Measurements from ENCODE around the gene UROC1. TPM values are rescaled to one million over a fixed set of nuclear protein-coding genes. Genes with fewer than 3 reads are reported as not detected.
A peak's percentile ranks its signal among the peaks of the same experiment; 100 is the strongest.
"Not testable (repeated sequence)": the region's sequence is repeated elsewhere in the genome, so short reads cannot be mapped to it uniquely, and the experiment has no call there.

Gene UROC1
- total RNA-seq, 2 donors from 2014 or later, result not detected

- H3K27me3 ChIP-seq, result no peaks in the 10 kb centered on the region
- ATAC-seq (no peak), DNase-seq (peak in 2 of 4 donors; percentile 3 to 10)
- H3K9me3 ChIP-seq, result no peaks in the 10 kb centered on the region
- no peaks in the 10 kb centered on the region for H3K36me3 ChIP-seq (replicated peaks in 1 of 2; ENCODE audit: insufficient read depth in 1 of 2, low read depth in 2 of 2)
- no peak overlapping the region for H3K27ac ChIP-seq
- H3K4me1 ChIP-seq, result no peaks in the 10 kb centered on the region
- intact Hi-C loops (cut with DNase I), result no loop called here
- no peak for TF ChIP-seq POLR2A (IDR thresholded peaks at IDR 0.05)
- TF ChIP-seq, protein P1, sequence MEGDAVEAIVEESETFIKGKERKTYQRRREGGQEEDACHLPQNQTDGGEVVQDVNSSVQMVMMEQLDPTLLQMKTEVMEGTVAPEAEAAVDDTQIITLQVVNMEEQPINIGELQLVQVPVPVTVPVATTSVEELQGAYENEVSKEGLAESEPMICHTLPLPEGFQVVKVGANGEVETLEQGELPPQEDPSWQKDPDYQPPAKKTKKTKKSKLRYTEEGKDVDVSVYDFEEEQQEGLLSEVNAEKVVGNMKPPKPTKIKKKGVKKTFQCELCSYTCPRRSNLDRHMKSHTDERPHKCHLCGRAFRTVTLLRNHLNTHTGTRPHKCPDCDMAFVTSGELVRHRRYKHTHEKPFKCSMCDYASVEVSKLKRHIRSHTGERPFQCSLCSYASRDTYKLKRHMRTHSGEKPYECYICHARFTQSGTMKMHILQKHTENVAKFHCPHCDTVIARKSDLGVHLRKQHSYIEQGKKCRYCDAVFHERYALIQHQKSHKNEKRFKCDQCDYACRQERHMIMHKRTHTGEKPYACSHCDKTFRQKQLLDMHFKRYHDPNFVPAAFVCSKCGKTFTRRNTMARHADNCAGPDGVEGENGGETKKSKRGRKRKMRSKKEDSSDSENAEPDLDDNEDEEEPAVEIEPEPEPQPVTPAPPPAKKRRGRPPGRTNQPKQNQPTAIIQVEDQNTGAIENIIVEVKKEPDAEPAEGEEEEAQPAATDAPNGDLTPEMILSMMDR (IDR thresholded peaks at IDR 0.05), result no peak
- 80 to 92% methylated on average over 7 to 10 of the region's 10 CpGs for WGBS, 2 donors
- no peak overlapping the region for H3K4me3 ChIP-seq
Observed at GRCh38 chr3:126537730-126538281, 20.2 kb upstream of the UROC1 start.

DNA sequence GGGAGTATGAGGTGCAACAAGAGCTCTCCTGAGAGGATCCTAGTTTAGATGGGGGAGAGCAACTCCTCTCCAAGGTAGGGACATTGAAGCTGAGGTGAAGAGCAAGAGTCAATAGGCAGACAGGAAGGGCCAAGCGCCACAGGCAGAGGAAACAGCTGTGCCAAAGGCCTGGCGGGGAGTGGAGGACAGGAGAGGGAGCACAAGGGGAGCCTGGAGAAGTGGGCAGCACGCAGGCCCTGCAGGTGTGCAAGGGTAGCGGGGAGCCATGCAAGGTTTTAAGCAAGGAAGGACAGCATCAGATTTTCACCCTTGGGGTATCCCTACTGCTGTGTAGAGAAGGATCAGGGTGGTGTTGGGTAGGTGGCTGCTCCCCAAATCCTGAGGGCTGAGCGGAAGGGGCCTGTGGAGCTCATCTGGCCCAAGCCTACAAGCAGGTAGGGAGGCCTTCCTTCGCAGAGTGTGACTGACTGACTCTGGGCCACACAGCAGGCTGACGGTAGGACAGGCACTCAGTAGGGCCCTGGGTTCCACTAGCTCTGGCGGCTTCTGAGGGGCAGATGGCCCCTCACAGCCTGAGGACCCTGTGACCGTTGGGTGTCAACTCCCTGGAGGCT, 19.6 kb upstream of the UROC1 start:
- Histone ChIP-seq H3K4me1 (no peaks in the 10 kb centered on the region), H3K27me3 (no peaks in the 10 kb centered on the region), H3K27ac (no peak overlapping the region), H3K9me3 (no peaks in the 10 kb centered on the region), H3K36me3 (replicated peaks in 1 of 2; ENCODE audit: insufficient read depth in 1 of 2, low read depth in 2 of 2) (no peaks in the 10 kb centered on the region), H3K4me3 (no peak overlapping the region)
- intact Hi-C loops (cut with DNase I), result no loop called here
- WGBS, 2 donors, result 78 to 91% methylated on average over 5 to 9 of the region's 9 CpGs
- no peak for TF ChIP-seq POLR2A (IDR thresholded peaks at IDR 0.05)
- TF ChIP-seq, protein P1 (IDR thresholded peaks at IDR 0.05), result no peak
- ATAC-seq (no peak), DNase-seq (peak in 1 of 4 donors; percentile 5)

GRCh38 chr3:126536126-126536525, 18.6 kb upstream of the UROC1 start:
- H3K36me3 ChIP-seq (replicated peaks in 1 of 2; ENCODE audit: insufficient read depth in 1 of 2, low read depth in 2 of 2), result no peaks in the 10 kb centered on the region
- DNase-seq (peak in 1 of 4 donors; percentile 3), ATAC-seq (no peak)
- no peaks in the 10 kb centered on the region for H3K9me3 ChIP-seq
- no peaks in the 10 kb centered on the region for H3K4me1 ChIP-seq
- H3K27ac ChIP-seq, result no peak overlapping the region
- H3K27me3 ChIP-seq, result no peaks in the 10 kb centered on the region
- H3K4me3 ChIP-seq, result no peak overlapping the region
- no peak for TF ChIP-seq POLR2A (IDR thresholded peaks at IDR 0.05)
- TF ChIP-seq, protein P1 (IDR thresholded peaks at IDR 0.05), result no peak
- intact Hi-C loops (cut with DNase I), result no loop called here
- 65 to 71% methylated on average over 3 of the region's 3 CpGs for whole genome bisulfite sequencing, 2 donors

DNA sequence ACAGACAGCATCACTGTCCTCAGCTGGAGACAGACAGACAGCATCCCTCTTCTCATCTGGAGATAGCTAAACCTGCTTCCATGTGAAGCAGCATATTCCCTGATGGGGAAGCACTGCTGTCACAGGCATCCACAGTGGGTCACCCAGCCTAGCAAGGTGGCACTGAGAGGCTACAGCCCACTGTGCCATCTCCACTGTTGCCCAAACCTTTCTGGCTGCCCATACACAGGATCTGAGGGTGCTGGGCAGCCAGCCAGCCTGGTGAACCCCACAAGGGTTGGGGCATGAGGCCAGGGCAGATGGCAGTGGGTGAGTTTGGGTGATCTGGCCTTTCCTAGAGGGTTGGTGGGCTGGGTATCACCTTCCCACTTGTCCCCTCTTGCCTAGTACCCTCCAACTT, 18.1 kb upstream of the UROC1 start:
- ATAC-seq, result no peak
- Histone ChIP-seq H3K27me3 (no peaks in the 10 kb centered on the region), H3K4me1 (no peaks in the 10 kb centered on the region), H3K36me3 (replicated peaks in 1 of 2; ENCODE audit: insufficient read depth in 1 of 2, low read depth in 2 of 2) (no peaks in the 10 kb centered on the region), H3K27ac (no peak overlapping the region), H3K4me3 (no peak overlapping the region), H3K9me3 (no peaks in the 10 kb centered on the region)
- TF ChIP-seq, protein P1 (IDR thresholded peaks at IDR 0.05), result no peak
- TF ChIP-seq POLR2A (IDR thresholded peaks at IDR 0.05), result no peak
- intact Hi-C loops (cut with DNase I), result no loop called here
- peak in 1 of 4 donors; percentile 6 for DNase-seq

GRCh38 chr3:126534716-126535115, 17.1 kb upstream of the UROC1 start:
- not testable (repeated sequence) for H3K27ac ChIP-seq, ATAC-seq

More at GRCh38 chr3:126534716-126535115, 17.1 kb upstream of the UROC1 start:
- H3K9me3 ChIP-seq; H3K4me1 ChIP-seq; DNase-seq; H3K27me3 ChIP-seq; intact Hi-C loops (cut with DNase I); H3K4me3 ChIP-seq; H3K36me3 ChIP-seq (replicated peaks in 1 of 2; ENCODE audit: insufficient read depth in 1 of 2, low read depth in 2 of 2): not testable (repeated sequence)
- WGBS, 2 donors, result 74 to 75% methylated on average over 2 to 5 of the region's 7 CpGs

Data from body of pancreas (tissue), 4 donors.